Measurements from ENCODE around the gene PARPBP.
"Not testable (repeated sequence)": the region's sequence is repeated elsewhere in the genome, so short reads cannot be mapped to it uniquely, and the experiment has no call there.

Gene PARPBP

GRCh38 chr12:102119674-102120563 is at the start of gene PARPBP, which contains the start of gene NUP37:
TSS of gene PARPBP (plus strand) at chr12:102120183. CDS start at chr12:102123889, 3,706 bp downstream.
TSS of gene NUP37 (minus strand) at chr12:102120114. CDS start at chr12:102118518, 1,596 bp downstream.
- no peaks in the 10 kb centered on the region for H3K9me3 Mint-ChIP-seq
- H3K27ac Mint-ChIP-seq, result peak within 1 kb of the TSS; percentile 89
- peak within 1 kb of the TSS; percentile 95 for H3K4me3 Mint-ChIP-seq
- peaks cover 8% of the 10 kb centered on the region for H3K36me3 Mint-ChIP-seq
- H3K4me1 Mint-ChIP-seq, result peaks cover 19% of the 10 kb centered on the region
- H3K27me3 Mint-ChIP-seq, result no peaks in the 10 kb centered on the region

- H3K9me3 Mint-ChIP-seq, H3K27me3 Mint-ChIP-seq, H3K4me3 Mint-ChIP-seq, H3K4me1 Mint-ChIP-seq, H3K36me3 Mint-ChIP-seq, H3K27ac Mint-ChIP-seq: not testable (repeated sequence)
Observed at GRCh38 chr12:102072092-102072491, 47.9 kb upstream of the PARPBP start.

- no peaks in the 10 kb centered on the region for H3K4me1 Mint-ChIP-seq
- H3K36me3 Mint-ChIP-seq, result peaks cover 28% of the 10 kb centered on the region
- H3K9me3 Mint-ChIP-seq, result no peaks in the 10 kb centered on the region
- H3K4me3 Mint-ChIP-seq, result no peak overlapping the region
- no peak overlapping the region for H3K27ac Mint-ChIP-seq
- H3K27me3 Mint-ChIP-seq, result no peaks in the 10 kb centered on the region
Observed at GRCh38 chr12:102080842-102081241, 39.1 kb upstream of the PARPBP start.

GRCh38 chr12:102089228-102089835 is 30.7 kb upstream of the PARPBP start:
- peaks cover 17% of the 10 kb centered on the region for H3K36me3 Mint-ChIP-seq
- not testable (repeated sequence) for H3K27ac Mint-ChIP-seq

GRCh38 chr12:102093319-102093718 is 26.7 kb upstream of the PARPBP start:
- no peak overlapping the region for H3K4me3 Mint-ChIP-seq
- H3K9me3 Mint-ChIP-seq, result no peaks in the 10 kb centered on the region
- H3K4me1 Mint-ChIP-seq, result peaks cover 5% of the 10 kb centered on the region
- H3K36me3 Mint-ChIP-seq, result peaks cover 17% of the 10 kb centered on the region
- H3K27ac Mint-ChIP-seq, result no peak overlapping the region
- H3K27me3 Mint-ChIP-seq, result no peaks in the 10 kb centered on the region

More at GRCh38 chr12:102089228-102089835, 30.7 kb upstream of the PARPBP start:
- H3K4me3 Mint-ChIP-seq, H3K27me3 Mint-ChIP-seq, H3K9me3 Mint-ChIP-seq, H3K4me1 Mint-ChIP-seq: not testable (repeated sequence)

- no peaks in the 10 kb centered on the region for H3K9me3 Mint-ChIP-seq
- H3K36me3 Mint-ChIP-seq, result peaks cover 15% of the 10 kb centered on the region
- H3K4me1 Mint-ChIP-seq, result peaks cover 5% of the 10 kb centered on the region
- H3K4me3 Mint-ChIP-seq, result no peak overlapping the region
- H3K27ac Mint-ChIP-seq, result no peak overlapping the region
- no peaks in the 10 kb centered on the region for H3K27me3 Mint-ChIP-seq
Observed at GRCh38 chr12:102095677-102096263, 24.2 kb upstream of the PARPBP start.

GRCh38 chr12:102096855-102097254 is 23.1 kb upstream of the PARPBP start:
- Mint-ChIP-seq H3K36me3 (peaks cover 14% of the 10 kb centered on the region), H3K4me1 (peaks cover 5% of the 10 kb centered on the region)

GRCh38 chr12:102106905-102107304 is 13.1 kb upstream of the PARPBP start:
- peaks cover 14% of the 10 kb centered on the region for H3K4me1 Mint-ChIP-seq
- no peak overlapping the region for H3K4me3 Mint-ChIP-seq
- H3K9me3 Mint-ChIP-seq, result no peaks in the 10 kb centered on the region
- peaks cover 55% of the 10 kb centered on the region for H3K36me3 Mint-ChIP-seq
- H3K27me3 Mint-ChIP-seq, result no peaks in the 10 kb centered on the region
- H3K27ac Mint-ChIP-seq, result no peak overlapping the region

More at GRCh38 chr12:102096855-102097254, 23.1 kb upstream of the PARPBP start:
- H3K27me3 Mint-ChIP-seq, result no peaks in the 10 kb centered on the region
- H3K27ac Mint-ChIP-seq, result no peak overlapping the region
- no peak overlapping the region for H3K4me3 Mint-ChIP-seq
- H3K9me3 Mint-ChIP-seq, result no peaks in the 10 kb centered on the region

- no peak overlapping the region for H3K27ac Mint-ChIP-seq
- H3K27me3 Mint-ChIP-seq, result no peaks in the 10 kb centered on the region
- H3K4me1 Mint-ChIP-seq, result peaks cover 14% of the 10 kb centered on the region
- no peak overlapping the region for H3K4me3 Mint-ChIP-seq
- peaks cover 53% of the 10 kb centered on the region for H3K36me3 Mint-ChIP-seq
- no peaks in the 10 kb centered on the region for H3K9me3 Mint-ChIP-seq
Observed at GRCh38 chr12:102107970-102108369, 12.0 kb upstream of the PARPBP start.

- Mint-ChIP-seq H3K9me3 (no peaks in the 10 kb centered on the region), H3K36me3 (peaks cover 42% of the 10 kb centered on the region), H3K27me3 (no peaks in the 10 kb centered on the region), H3K27ac (no peak overlapping the region), H3K4me3 (no peak overlapping the region), H3K4me1 (peaks cover 14% of the 10 kb centered on the region)
Observed at GRCh38 chr12:102110782-102111181, 9.2 kb upstream of the PARPBP start.

GRCh38 chr12:102114212-102114611 is 5.8 kb upstream of the PARPBP start:
- Mint-ChIP-seq H3K27me3 (no peaks in the 10 kb centered on the region), H3K27ac (no peak overlapping the region), H3K4me3 (no peak overlapping the region), H3K4me1 (peaks cover 17% of the 10 kb centered on the region), H3K9me3 (no peaks in the 10 kb centered on the region), H3K36me3 (peaks cover 25% of the 10 kb centered on the region)

- Mint-ChIP-seq H3K27me3 (no peaks in the 10 kb centered on the region), H3K27ac (no peak overlapping the region), H3K4me1 (peaks cover 19% of the 10 kb centered on the region), H3K36me3 (peaks cover 11% of the 10 kb centered on the region), H3K9me3 (no peaks in the 10 kb centered on the region), H3K4me3 (no peak overlapping the region)
Observed at GRCh38 chr12:102116392-102116791, 3.6 kb upstream of the PARPBP start.

- Mint-ChIP-seq H3K27me3 (no peaks in the 10 kb centered on the region), H3K36me3 (peaks cover 8% of the 10 kb centered on the region), H3K4me1 (peaks cover 19% of the 10 kb centered on the region), H3K4me3 (peak overlapping the region; percentile 95), H3K27ac (no peak overlapping the region), H3K9me3 (no peaks in the 10 kb centered on the region)
Observed at GRCh38 chr12:102118874-102119273, 1.1 kb upstream of the PARPBP start.

- peaks cover 7% of the 10 kb centered on the region for H3K36me3 Mint-ChIP-seq
- H3K9me3 Mint-ChIP-seq, result no peaks in the 10 kb centered on the region
- peak overlapping the region; percentile 95 for H3K4me3 Mint-ChIP-seq
- peak overlapping the region; percentile 86 for H3K27ac Mint-ChIP-seq
- H3K27me3 Mint-ChIP-seq, result no peaks in the 10 kb centered on the region
- H3K4me1 Mint-ChIP-seq, result peaks cover 19% of the 10 kb centered on the region
Observed at GRCh38 chr12:102120564-102120873, 536 bp downstream of the PARPBP start.

- H3K4me1 Mint-ChIP-seq, result peaks cover 19% of the 10 kb centered on the region
Observed at GRCh38 chr12:102120886-102121285, 903 bp downstream of the PARPBP start.

GRCh38 chr12:102121328-102121727 is 1.3 kb downstream of the PARPBP start:
- not testable (repeated sequence) for H3K4me3 Mint-ChIP-seq, H3K27me3 Mint-ChIP-seq, H3K9me3 Mint-ChIP-seq, H3K27ac Mint-ChIP-seq, H3K36me3 Mint-ChIP-seq
- H3K4me1 Mint-ChIP-seq, result peaks cover 19% of the 10 kb centered on the region

More at GRCh38 chr12:102120886-102121285, 903 bp downstream of the PARPBP start:
- H3K4me3 Mint-ChIP-seq, result peak overlapping the region; percentile 95
- no peaks in the 10 kb centered on the region for H3K27me3 Mint-ChIP-seq
- H3K9me3 Mint-ChIP-seq, result no peaks in the 10 kb centered on the region
- peak overlapping the region; percentile 86 for H3K27ac Mint-ChIP-seq
- peaks cover 6% of the 10 kb centered on the region for H3K36me3 Mint-ChIP-seq
